GM20431 (cell line): Measurements from ENCODE around the gene LDLRAP1.

ENCODE experiments used
- in situ Hi-C: fragments of 300-500 bp; cut with MseI, MboI; formaldehyde crosslinking; loops from one replicate; pipeline ENCODE4 v1.15.0; 2020; ENCODE audit warnings: low sequenced_read_pairs; ENCODE audit not compliant: unreplicated experiment

LDLRAP1 gene

GRCh38 chr1:25523542-25523941 is 19.9 kb upstream of the LDLRAP1 start:
- in situ Hi-C loops: no loop called here

- in situ Hi-C loops: no loop called here
These were observed 18.6 kb upstream of the LDLRAP1 start for GRCh38 chr1:25524568-25525360.

DNA sequence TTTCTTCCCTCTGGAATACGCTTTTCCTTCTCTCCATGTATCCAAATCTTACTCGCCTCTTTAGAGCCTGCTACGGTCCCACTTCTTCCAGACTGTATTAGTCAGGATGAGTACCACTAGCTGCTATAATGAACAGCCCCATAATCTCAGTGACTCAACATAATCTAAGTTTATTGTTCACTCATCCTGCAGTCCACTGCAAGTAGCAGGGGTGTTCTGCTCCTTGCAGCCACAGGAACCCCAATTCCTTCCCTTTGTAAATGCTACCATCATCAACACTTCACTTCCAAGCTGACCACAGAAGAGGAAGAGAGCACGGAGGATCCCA is 18.1 kb upstream of the LDLRAP1 start:
- in situ Hi-C loops: no loop called here

DNA sequence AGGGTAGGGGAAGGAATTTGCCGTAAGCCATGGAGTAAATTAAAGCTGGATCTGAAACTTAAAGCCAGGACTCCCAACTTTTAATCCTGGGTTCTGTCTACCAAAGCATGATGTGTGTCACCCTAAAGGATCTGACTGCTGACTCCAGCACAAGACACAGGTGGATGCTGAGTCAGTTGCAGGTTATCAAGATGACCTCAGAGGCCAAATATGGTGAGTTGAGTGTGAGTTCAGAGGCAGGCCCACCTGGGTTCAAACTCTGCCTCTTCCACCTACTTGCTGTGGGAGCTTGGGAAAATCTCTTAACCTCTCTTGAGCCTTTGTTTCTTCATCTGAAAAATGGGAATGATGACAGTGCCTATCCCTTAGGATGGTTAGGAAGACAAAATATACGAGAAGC is 16.7 kb upstream of the LDLRAP1 start:
- in situ Hi-C loops: no loop called here

DNA sequence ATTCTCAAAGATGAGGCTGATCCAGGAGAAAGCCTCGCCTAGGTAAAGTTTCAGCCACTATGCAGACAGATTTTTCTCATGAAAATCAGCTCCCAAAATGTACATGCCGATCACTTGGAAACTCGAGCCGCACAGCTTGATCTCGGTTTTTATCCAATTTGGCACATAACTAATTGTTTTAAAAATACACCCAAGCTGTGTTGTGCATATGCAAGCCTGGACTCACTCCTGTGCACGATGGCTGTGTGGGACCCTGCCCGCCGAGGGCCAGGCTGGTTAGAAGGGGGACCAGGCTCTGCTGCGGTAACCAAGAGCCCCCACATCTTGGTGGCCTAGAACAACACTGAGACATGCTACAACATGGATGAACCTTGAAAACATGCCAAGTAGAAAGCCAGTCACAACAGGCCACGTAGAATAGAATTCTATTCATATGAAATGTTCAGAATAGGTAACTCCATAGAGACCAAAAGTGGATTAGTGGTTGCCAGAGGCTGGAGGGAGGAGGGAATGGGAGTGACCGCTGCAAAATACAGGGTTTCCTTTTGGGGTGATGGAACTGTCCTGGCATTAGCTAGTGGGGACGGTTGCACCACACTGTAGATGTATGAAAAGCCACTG is 16.1 kb upstream of the LDLRAP1 start:
- in situ Hi-C loops: no loop called here

GRCh38 chr1:25527946-25528595 is 15.3 kb upstream of the LDLRAP1 start:
- in situ Hi-C loops: no loop called here

DNA sequence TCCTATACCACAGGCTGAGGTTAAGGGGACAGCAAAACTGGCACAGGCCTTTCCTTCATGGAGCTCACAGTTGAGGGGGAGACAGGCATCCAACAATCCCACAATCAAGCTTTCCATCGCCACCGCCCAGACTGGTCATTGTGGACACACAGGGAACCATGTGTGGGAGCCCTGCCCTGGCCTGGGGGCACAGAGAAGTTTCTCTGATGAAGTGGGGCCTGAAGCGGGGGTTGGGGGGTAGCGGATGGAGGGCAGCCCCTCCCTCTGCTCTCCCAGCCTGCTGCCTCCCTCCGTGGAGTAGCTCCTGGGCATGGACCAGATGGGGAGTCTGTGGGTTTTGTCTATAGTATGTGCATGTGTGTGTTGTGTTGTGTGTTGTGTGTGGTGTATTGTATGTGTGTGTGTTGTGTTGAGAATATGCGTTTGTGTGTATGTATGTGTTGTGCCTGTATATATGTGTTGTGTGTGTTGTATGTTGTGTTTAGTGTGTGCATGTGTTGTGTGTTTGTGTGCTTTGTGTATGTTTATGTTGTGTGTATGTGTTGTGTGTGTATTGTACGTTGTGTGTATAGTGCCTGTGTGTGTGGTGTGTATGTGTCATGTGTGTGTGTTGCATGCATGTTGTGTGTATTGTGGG is 14.4 kb upstream of the LDLRAP1 start:
- in situ Hi-C loops: no loop called here

DNA sequence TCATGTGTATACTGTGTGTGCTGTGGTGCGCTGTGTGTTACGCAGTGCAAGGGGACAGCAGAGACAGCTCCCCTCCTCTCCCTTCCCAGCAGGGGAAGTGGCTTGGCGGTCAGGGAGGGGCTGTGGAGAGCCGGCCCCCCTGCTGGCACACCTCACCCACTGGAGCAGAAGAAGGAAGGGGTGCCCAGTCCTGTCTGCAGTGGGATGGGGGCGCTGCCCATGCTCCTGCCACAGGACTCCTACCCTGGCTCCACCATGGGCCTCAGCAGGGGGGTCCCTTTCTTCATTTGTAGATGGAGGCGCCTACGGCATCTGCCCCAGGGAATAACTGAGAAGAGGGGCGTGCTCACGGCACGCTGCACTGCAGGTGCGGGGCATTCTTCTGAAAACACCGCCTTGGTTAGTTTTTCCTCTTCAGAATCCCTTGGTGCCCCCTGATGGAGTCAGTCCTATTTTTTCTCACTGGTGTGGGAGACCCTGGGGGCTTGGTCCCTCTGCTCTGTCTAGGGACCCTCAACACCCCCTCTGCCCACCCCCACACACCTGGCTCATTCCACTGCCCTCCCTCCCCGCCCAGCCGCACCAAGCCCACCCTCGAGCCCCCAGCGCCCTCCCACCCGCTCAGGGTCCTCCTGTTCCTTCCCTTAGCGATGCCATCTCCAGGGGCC is 13.8 kb upstream of the LDLRAP1 start:
- in situ Hi-C loops: no loop called here

DNA sequence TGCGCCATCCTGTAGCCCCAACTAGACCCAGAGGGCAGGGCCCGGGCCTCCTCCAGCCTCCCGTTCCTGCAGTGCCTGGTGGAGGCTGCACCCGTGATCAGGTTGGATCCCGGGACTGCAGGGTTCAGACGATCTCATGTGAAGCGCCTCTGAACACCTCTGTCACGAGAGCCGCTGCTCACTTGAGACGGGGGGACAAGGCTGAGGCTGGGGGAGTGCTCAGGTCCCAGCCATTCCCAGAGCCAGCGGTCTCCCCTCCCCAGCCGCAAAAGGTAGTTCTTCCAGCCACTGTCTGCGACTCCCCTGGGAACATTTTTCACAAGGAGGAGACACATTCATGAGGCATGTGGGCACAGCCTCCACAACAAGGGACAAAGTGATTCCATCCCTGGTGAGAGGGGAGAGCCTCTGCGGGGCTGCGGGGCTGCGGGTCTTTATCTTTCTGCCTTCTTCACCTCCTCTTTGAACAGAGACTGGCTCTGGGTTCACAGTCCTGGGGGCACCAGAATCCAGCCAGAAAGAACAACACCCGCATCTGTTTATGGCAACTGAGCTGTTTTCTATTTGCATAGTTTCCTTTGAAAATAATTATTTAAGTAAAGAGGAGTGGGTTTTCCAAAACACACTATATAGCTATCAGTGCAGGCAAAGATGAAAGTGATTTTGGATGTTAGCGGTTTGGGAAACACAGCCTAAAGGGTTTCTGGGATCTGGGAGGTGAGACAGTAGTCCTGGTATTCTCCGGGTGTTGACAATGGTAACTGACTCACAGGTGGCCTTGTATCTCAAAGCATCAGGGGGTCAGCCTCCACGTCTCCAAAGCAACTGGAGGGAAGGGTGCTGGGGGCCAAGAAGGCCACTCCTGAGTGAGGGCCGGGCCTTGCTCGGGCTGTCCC is 13.0 kb upstream of the LDLRAP1 start:
- in situ Hi-C loops: no loop called here

DNA sequence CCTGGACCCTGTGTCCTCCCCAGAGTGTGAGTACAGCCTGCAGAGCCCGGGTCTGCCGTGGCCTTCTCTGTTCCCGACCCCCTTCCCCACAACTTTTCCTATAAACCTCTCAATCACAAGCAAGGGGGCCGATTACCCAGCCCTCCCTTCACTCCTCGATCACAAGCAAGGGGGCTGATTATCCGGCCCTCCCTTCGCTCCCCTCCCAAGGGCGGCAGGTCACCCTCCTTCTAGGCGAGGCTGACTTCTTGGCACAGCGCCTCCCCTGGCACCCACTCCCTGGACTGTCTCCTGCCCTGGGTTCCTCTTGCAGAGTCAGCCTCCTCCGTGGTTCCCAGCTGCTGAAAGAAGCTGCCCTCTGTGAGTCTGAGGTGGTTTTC is 12.3 kb upstream of the LDLRAP1 start:
- in situ Hi-C loops: no loop called here

DNA sequence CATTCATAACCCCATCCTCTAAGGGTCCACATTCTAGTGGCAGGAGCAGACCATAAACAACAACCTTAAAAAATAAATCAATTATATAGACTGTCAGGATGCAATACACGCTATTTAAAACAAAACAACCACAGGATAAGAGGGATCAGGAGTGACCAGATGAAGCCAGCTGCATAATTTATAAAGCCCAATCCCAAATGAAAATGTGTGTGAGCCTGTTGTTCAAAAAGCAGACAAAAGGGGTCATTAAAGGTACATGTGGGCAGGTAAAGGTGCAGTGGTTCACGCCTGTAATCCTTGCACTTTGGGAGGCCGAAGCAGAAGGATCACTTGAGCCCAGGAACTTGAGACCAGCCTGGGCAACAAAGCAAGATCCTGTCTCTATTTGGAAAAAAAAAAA is 10.4 kb upstream of the LDLRAP1 start:
- in situ Hi-C loops: no loop called here

- in situ Hi-C loops: no loop called here
These were observed 9.5 kb upstream of the LDLRAP1 start for GRCh38 chr1:25533775-25534409.

DNA sequence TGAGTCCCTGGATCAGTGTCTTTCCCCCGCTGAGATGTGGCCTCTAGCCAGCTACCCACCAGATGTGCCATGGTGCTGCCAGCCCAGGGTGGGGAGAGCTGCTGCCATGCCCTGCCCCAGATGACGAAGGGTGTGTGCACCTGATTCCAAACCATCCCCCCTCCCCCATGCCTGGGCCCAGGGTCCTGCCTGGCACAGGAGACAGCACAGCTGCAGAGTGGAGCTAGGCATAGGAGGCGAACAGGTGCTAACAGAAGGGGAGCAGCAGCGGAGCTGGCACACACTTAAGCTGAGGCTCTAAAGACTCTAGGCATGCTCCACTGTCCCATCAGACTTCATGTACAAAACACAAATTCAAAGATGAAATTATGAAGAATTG is 9.0 kb upstream of the LDLRAP1 start:
- in situ Hi-C loops: no loop called here

DNA sequence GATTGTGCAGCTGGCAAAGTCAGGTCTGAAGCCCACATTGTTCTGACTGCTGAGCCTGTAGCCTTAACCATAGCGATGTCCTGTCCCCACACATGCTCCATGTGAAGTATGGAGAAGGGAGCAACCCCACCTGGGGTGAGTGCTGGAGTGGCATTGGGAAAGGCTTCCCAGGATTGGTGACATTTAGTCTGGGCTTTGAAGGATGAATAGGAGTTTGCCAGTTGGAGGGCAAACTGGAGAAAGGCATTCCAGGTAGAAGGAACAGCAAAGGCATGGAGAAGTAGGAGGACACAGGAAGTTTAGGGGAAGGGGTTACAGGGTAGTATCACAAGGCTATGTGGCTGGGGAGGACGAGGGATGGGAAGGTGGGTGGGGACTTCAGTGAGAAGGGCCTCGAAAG is 7.3 kb upstream of the LDLRAP1 start:
- in situ Hi-C loops: no loop called here

DNA sequence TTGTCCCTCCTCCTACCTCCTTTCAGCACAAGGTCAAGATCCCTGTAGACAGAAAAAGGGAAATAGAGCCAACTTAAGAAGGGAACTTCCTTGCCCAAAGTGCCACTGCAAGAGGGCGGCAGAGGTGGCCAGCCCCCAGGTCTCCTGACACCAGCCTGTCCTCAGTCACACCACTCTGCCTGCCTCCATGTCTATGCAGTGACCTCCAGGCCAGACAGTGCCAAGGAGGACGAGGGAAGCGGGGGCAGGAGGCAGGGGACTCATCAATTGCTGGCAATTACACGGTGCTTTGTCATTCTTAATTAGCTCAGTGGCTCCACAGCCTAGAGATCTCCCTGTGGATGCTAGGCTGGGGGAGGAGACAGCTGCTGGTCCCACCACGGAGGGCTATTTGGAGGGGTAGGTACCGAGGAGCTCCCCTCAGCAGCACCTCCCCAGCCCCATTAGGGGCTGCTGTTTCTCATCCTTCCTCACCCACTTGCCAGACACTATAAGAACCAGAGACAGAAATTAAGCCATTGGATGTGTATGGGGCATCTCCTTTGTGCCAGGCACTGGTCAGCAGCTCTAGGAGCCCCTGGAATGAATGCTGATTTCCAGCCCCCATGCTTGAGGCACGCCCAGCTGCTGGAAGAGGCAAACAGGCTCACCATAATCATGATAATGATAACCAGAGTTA is 6.1 kb upstream of the LDLRAP1 start:
- in situ Hi-C loops: no loop called here

- in situ Hi-C loops: no loop called here
These were observed 5.1 kb upstream of the LDLRAP1 start for GRCh38 chr1:25538191-25538767.

GRCh38 chr1:25540750-25541342 is 2.6 kb upstream of the LDLRAP1 start:
- in situ Hi-C loops: no loop called here

- in situ Hi-C loops: no loop called here
These were observed 2.0 kb upstream of the LDLRAP1 start for GRCh38 chr1:25541425-25541824.
